Fibroblast of skin of abdomen (primary cell): ENCODE data around the gene AFM.
"Not testable (repeated sequence)": the region's sequence is repeated elsewhere in the genome, so short reads cannot be mapped to it uniquely, and the experiment has no call there.

Experiments
- DNase-seq: peaks from one replicate; pipeline ENCODE4 v3.0.0-alpha.2; 2013

AFM gene

GRCh38 chr4:73505567-73505966 is 24.0 kb downstream of the AFM start:
- DNase-seq: no peak

- no peak for DNase-seq
Measured at GRCh38 chr4:73507541-73507940, 26.0 kb downstream of the AFM start.

- DNase-seq: no peak
Measured at GRCh38 chr4:73508651-73509050, 27.1 kb downstream of the AFM start.

GRCh38 chr4:73518340-73518739 is 36.8 kb downstream of the AFM start:
- DNase-seq: no peak

GRCh38 chr4:73520821-73521220 is 39.3 kb downstream of the AFM start:
- peak; percentile 87 for DNase-seq

GRCh38 chr4:73523126-73523525 is 41.6 kb downstream of the AFM start:
- DNase-seq: no peak

- no peak for DNase-seq
Measured at GRCh38 chr4:73525611-73526010, 44.1 kb downstream of the AFM start.

- no peak for DNase-seq
Measured at GRCh38 chr4:73527196-73527595, 45.7 kb downstream of the AFM start.

GRCh38 chr4:73528171-73528570 is 46.6 kb downstream of the AFM start:
- no peak for DNase-seq

GRCh38 chr4:73533515-73534422 is 52.2 kb downstream of the AFM start:
- DNase-seq: no peak

GRCh38 chr4:73538162-73538561 is 56.6 kb downstream of the AFM start:
- no peak for DNase-seq

GRCh38 chr4:73539386-73539785 is 57.8 kb downstream of the AFM start:
- DNase-seq: peak; percentile 69

- DNase-seq: peak; percentile 64
Measured at GRCh38 chr4:73540826-73541225, 59.3 kb downstream of the AFM start.

- DNase-seq: no peak
Measured at GRCh38 chr4:73541251-73541650, 59.7 kb downstream of the AFM start.

GRCh38 chr4:73544620-73545019 is 63.1 kb downstream of the AFM start:
- DNase-seq: no peak

GRCh38 chr4:73550865-73551264 is 69.3 kb downstream of the AFM start:
- not testable (repeated sequence) for DNase-seq
